GM18909 (cell line): ENCODE data around the gene COX6B2.

Experiments used
- ATAC-seq: cut with Tn5 transposase; IDR thresholded peaks from one replicate; pipeline ENCODE4 v1.9.1; 2021; ENCODE audit warnings: mild to moderate bottlenecking; ENCODE audit not compliant: unreplicated experiment, poor library complexity

COX6B2 gene

GRCh38 chr19:55362990-55363716 is 8.6 kb upstream of the COX6B2 start, which contains the start of gene GARIN5B:
Gene GARIN5B, minus strand, starts transcription at chr19:55363260. Its CDS starts 194 bp downstream, at chr19:55363066.
- ATAC-seq, result no peak

GRCh38 chr19:55362174-55362989 is 7.9 kb upstream of the COX6B2 start:
- no peak for ATAC-seq

DNA sequence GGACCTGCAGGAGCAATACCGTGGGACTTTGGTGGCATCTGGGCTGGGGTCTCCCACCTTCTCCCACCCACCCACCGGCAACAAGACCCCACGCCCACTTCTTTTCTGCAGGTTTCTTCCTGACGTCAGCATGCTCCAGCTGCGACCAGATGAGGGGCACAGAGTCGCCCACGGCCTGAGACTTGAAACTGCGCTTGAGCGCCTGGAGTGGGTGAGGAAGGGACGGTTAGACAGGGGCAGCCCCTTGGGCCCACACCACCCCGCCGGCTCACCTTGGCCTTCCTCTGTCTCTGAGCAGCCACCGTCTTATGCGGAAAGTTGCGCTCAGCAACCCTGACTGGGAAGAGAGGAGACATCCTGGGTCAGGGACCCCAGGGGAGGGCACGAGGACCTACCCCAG is 6.4 kb upstream of the COX6B2 start:
- no peak for ATAC-seq

- no peak for ATAC-seq
These were observed 4.7 kb upstream of the COX6B2 start for GRCh38 chr19:55358943-55359908.

DNA sequence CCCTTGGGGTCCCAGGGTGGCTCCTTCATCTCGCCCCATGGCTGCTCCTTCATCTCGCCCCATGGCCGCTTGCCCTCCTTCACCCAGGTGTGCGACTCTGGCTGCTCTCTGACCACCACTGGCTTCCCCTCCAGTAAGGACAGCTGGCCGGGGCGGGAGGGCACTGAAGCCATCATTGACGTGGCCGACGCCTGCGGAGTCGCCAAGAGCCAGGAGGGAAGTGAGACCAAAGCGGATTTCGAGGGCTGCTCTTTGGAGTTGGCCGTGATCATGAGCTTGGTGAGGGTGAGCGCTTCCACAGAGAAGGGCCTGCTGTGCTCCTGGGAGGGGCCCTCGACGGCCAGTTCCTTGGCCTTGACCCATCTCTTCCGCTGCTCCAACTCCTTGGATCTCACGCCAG is 4.0 kb upstream of the COX6B2 start:
- no peak for ATAC-seq

- no peak for ATAC-seq
These were observed 798 bp upstream of the COX6B2 start for GRCh38 chr19:55355213-55355821.

GRCh38 chr19:55353803-55354697 is 469 bp downstream of the COX6B2 start:
- no peak for ATAC-seq

DNA sequence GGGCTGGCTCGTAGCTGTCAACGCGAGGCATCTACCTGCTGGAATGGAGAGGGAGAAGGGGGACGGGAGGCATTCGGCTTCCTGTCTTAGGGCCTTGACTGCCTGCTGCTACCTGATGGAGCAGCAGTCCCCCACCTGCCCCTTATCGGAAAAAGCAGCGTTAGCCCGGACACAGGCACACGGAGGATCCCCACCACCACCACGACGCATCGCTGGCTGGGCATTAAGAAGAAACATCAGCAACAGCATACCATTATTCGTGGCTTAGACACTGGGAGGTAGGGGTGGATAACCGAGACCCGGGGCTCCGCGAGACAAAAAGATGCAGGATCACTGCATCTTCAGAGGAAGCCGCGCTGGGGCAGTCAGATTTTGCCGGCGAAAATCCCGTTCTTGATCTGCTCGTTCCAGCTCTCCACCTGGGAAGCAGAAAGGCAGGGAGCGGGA is 1.1 kb downstream of the COX6B2 start:
- no peak for ATAC-seq

- no peak for ATAC-seq
These were observed 1.9 kb downstream of the COX6B2 start for GRCh38 chr19:55352549-55353145.

- no peak for ATAC-seq
These were observed 2.5 kb downstream of the COX6B2 start for GRCh38 chr19:55352040-55352439.

GRCh38 chr19:55350620-55351315 is 3.8 kb downstream of the COX6B2 start:
- ATAC-seq, result no peak

GRCh38 chr19:55348317-55349034 is 6.0 kb downstream of the COX6B2 start:
- no peak for ATAC-seq

DNA sequence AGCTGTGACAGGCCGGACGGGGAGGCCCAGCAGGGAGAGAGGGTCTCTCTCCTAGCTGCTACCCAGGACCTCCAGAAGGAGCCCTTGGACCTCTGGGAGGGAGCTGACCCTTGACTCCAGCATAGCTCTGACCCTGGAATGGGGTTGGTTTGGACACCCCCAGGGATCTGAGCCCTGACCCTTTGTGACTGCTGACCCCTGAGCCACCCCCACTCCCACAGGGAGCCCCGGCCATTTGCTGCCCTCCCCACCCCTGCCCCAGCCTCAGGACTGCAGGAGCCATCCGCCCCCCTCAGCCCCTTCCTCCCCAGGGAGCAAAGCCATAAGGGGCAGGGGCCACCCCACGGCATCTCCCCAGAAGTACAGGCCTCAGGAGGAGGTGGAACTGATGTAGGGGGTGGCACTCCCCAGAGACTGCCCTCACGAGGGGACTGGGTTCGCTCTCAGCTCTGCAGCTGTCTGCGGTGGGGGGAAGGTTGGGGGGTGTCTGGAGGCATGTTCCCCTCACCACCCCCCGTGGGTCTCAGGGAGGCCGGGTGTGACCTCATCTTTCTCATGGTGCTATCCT is 7.0 kb downstream of the COX6B2 start:
- no peak for ATAC-seq

DNA sequence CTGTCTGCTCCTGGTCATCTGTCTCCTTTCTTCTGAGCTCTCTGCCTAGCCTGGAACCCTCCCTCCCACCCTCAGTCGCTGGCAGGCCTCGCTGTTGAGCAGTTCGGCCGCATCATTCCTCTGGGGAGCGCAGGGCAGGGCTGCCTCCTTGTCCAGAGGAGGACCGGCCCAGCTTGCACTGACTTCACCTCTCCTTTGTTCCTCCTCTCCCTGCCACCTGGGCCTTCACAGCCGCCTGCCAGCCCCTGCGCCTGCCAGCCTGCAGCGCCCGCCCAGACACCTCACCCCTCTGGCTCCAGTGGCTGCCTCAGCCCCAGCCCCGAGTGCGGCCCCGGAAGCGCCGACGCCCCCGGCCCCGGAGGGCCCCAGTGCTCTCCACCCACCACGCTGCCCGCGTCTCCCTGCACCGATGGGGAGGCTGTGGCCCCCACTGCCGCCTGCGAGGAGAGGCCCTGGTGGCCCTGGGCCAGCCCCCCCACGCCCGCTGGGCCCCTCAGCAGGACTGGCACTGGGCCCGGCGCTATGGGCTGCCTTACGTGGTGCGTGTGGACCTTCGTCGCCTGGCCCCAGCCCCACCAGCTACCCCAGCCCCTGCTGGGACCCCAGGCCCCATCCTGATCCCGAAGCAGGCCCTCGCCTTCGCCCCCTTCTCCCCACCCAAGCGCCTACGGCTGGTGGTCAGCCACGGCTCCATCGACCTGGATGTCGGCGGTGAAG is 7.6 kb downstream of the COX6B2 start:
- no peak for ATAC-seq

GRCh38 chr19:55345818-55346724 is 8.4 kb downstream of the COX6B2 start:
- ATAC-seq, result no peak
